GM18519 (cell line): ENCODE data around the gene PGGHG.
"Not testable (repeated sequence)": the region's sequence is repeated elsewhere in the genome, so short reads cannot be mapped to it uniquely, and the experiment has no call there.

Source experiments
- ATAC-seq: cut with Tn5 transposase; IDR thresholded peaks from one replicate; pipeline ENCODE4 v1.9.1; 2021; ENCODE audit warnings: mild to moderate bottlenecking, moderate library complexity; ENCODE audit not compliant: unreplicated experiment, low FRiP score

Gene PGGHG

GRCh38 chr11:296171-297050, 7.5 kb downstream of the PGGHG start:
- no peak for ATAC-seq

- ATAC-seq = no peak
Observed at GRCh38 chr11:297051-297585, 8.2 kb downstream of the PGGHG start.

- no peak for ATAC-seq
Observed at GRCh38 chr11:297586-298405, 8.9 kb downstream of the PGGHG start.

GRCh38 chr11:298406-299065, 9.6 kb downstream of the PGGHG start:
- no peak for ATAC-seq

GRCh38 chr11:299081-299891, 10.4 kb downstream of the PGGHG start, which contains the start of gene IFITM5:
Gene IFITM5, minus strand, starts transcription at chr11:299526. Its CDS starts 36 bp downstream, at chr11:299490.
- ATAC-seq = no peak

GRCh38 chr11:299951-300735, 11.2 kb downstream of the PGGHG start:
- ATAC-seq = no peak

- no peak for ATAC-seq
Observed at GRCh38 chr11:303363-303762, 14.4 kb downstream of the PGGHG start.

- no peak for ATAC-seq
Observed at GRCh38 chr11:304061-304506, 15.2 kb downstream of the PGGHG start.

- ATAC-seq = no peak
Observed at GRCh38 chr11:304915-305843, 16.3 kb downstream of the PGGHG start.

- no peak for ATAC-seq
Observed at GRCh38 chr11:305844-306211, 16.9 kb downstream of the PGGHG start.

- no peak for ATAC-seq
Observed at GRCh38 chr11:306645-307371, 17.9 kb downstream of the PGGHG start.

- ATAC-seq = not testable (repeated sequence)
Observed at GRCh38 chr11:307766-308708, 19.1 kb downstream of the PGGHG start, which contains the start of gene IFITM2. Gene IFITM2, plus strand, starts transcription at chr11:307816. Its CDS starts 377 bp downstream, at chr11:308193.

- ATAC-seq = not testable (repeated sequence)
Observed at GRCh38 chr11:308740-309665, 20.1 kb downstream of the PGGHG start.

- not testable (repeated sequence) for ATAC-seq
Observed at GRCh38 chr11:309979-310572, 21.1 kb downstream of the PGGHG start.
